Measurements from ENCODE around the gene VCPKMT. TPM values are rescaled to one million over a fixed set of nuclear protein-coding genes. Genes with fewer than 3 reads are reported as not detected.

VCPKMT gene
- 13.0 and 13.1 TPM in 2 replicates for total RNA-seq
- long read RNA-seq, transcript VCPKMT-204 (6 exons, 1,793 nt): major isoform, 9 of 34 reads
- long read RNA-seq, transcript VCPKMT-202 (6 exons, 1,761 nt): major isoform, 9 of 34 reads
- long read RNA-seq, partial matches to known transcripts: 6 of 34 reads
- long read RNA-seq, other reads (novel, unspliced or antisense): 5 of 34 reads

- Mint-ChIP-seq H3K27me3 (ENCODE audit: low read depth) (no peaks in the 10 kb centered on the region), H3K4me1 (peaks cover 26% of the 10 kb centered on the region), H3K4me3 (peak within 1 kb of the TSS; percentile 97), H3K9me3 (no peaks in the 10 kb centered on the region), H3K36me3 (ENCODE audit: low read depth) (peaks cover 9% of the 10 kb centered on the region), H3K27ac (ENCODE audit: unreplicated experiment) (peak within 1 kb of the TSS; percentile 99)
- peak; percentile 89 for DNase-seq (ENCODE audit: low read depth, low spot score)
- TF ChIP-seq CTCF (conservative IDR thresholded peaks at IDR 0.05): no peak
Measured at GRCh38 chr14:50116181-50116956, at the start of gene VCPKMT. Gene VCPKMT (minus strand): TSS chr14:50116572. CDS start chr14:50116552, 20 bp downstream.

GRCh38 chr14:50156111-50156510 is 39.7 kb upstream of the VCPKMT start:
- peaks cover 11% of the 10 kb centered on the region for H3K36me3 Mint-ChIP-seq (ENCODE audit: low read depth)
- no peak overlapping the region for H3K27ac Mint-ChIP-seq (ENCODE audit: unreplicated experiment)
- no peaks in the 10 kb centered on the region for H3K4me1 Mint-ChIP-seq
- H3K9me3 Mint-ChIP-seq: no peaks in the 10 kb centered on the region
- DNase-seq (ENCODE audit: low read depth, low spot score): no peak
- TF ChIP-seq CTCF (conservative IDR thresholded peaks at IDR 0.05): no peak
- H3K27me3 Mint-ChIP-seq (ENCODE audit: low read depth): no peaks in the 10 kb centered on the region
- no peak overlapping the region for H3K4me3 Mint-ChIP-seq

- peaks cover 12% of the 10 kb centered on the region for H3K36me3 Mint-ChIP-seq (ENCODE audit: low read depth)
- TF ChIP-seq CTCF (conservative IDR thresholded peaks at IDR 0.05): no peak
- no peak overlapping the region for H3K27ac Mint-ChIP-seq (ENCODE audit: unreplicated experiment)
- H3K9me3 Mint-ChIP-seq: no peaks in the 10 kb centered on the region
- H3K4me3 Mint-ChIP-seq: no peak overlapping the region
- no peaks in the 10 kb centered on the region for H3K4me1 Mint-ChIP-seq
- no peak for DNase-seq (ENCODE audit: low read depth, low spot score)
- no peaks in the 10 kb centered on the region for H3K27me3 Mint-ChIP-seq (ENCODE audit: low read depth)
Measured at GRCh38 chr14:50148799-50149198, 32.4 kb upstream of the VCPKMT start.

GRCh38 chr14:50139192-50139591 is 22.8 kb upstream of the VCPKMT start:
- TF ChIP-seq CTCF (conservative IDR thresholded peaks at IDR 0.05): no peak
- no peak overlapping the region for H3K4me3 Mint-ChIP-seq
- H3K27me3 Mint-ChIP-seq (ENCODE audit: low read depth): no peaks in the 10 kb centered on the region
- no peaks in the 10 kb centered on the region for H3K4me1 Mint-ChIP-seq
- no peak overlapping the region for H3K27ac Mint-ChIP-seq (ENCODE audit: unreplicated experiment)
- no peak for DNase-seq (ENCODE audit: low read depth, low spot score)
- no peaks in the 10 kb centered on the region for H3K36me3 Mint-ChIP-seq (ENCODE audit: low read depth)
- no peaks in the 10 kb centered on the region for H3K9me3 Mint-ChIP-seq

GRCh38 chr14:50127802-50128201 is 11.4 kb upstream of the VCPKMT start:
- Mint-ChIP-seq H3K9me3 (no peaks in the 10 kb centered on the region), H3K36me3 (ENCODE audit: low read depth) (peaks cover 17% of the 10 kb centered on the region), H3K4me3 (no peak overlapping the region), H3K4me1 (peaks cover 8% of the 10 kb centered on the region), H3K27me3 (ENCODE audit: low read depth) (no peaks in the 10 kb centered on the region), H3K27ac (ENCODE audit: unreplicated experiment) (no peak overlapping the region)
- DNase-seq (ENCODE audit: low read depth, low spot score): no peak
- no peak for TF ChIP-seq CTCF (conservative IDR thresholded peaks at IDR 0.05)

Measured in neural crest cell (in vitro differentiated cells).